PC-3 (cell line): ENCODE results near the gene TXNDC15. TPM values are rescaled to one million over a fixed set of nuclear protein-coding genes. Genes with fewer than 3 reads are reported as not detected.
"Not testable (repeated sequence)": the region's sequence is repeated elsewhere in the genome, so short reads cannot be mapped to it uniquely, and the experiment has no call there.

ENCODE experiments used
- ATAC-seq: fragments of 200-7000 bp; cut with Tn5 transposase; 2 replicates; pipeline ENCODE4 v1.9.1; 2020; ENCODE audit warnings: mild to moderate bottlenecking, moderate library complexity
- BruUV-seq: library from RNA; stranded (reverse); fragments of 400-500 nt; replicated peaks from 2 replicates; lab custom pipeline; 2021; lab: Mats Ljungman, UMichigan
- CTCF ChIA-PET: fragments of 300-600 bp; sonication (Branson Sonifier 250); formaldehyde crosslinking; loops from one replicate; lab custom pipeline; 2022; ENCODE audit warnings: antibody characterized with exemption; lab: Charles Lee
- POLR2A ChIA-PET: fragments of 300-600 bp; sonication (Branson Sonifier 250); formaldehyde crosslinking; loops from one replicate; lab custom pipeline; 2022; ENCODE audit warnings: antibody characterized with exemption; ENCODE audit not compliant: unreplicated experiment; lab: Charles Lee
- DNase-seq: peaks from one replicate; pipeline ENCODE4 v3.0.0-alpha.2; 2015
- H2AFZ ChIP-seq: fragments of 300-600 bp; sonication (generic); 2 replicates; pipeline ENCODE4 v1.6.0; 2016; ENCODE audit warnings: antibody characterized with exemption, low read length
- H3F3A ChIP-seq: fragments of 300-600 bp; sonication (generic); one replicate; pipeline ENCODE4 v1.6.0; 2017; ENCODE audit warnings: antibody characterized with exemption, low read length, control low read depth, mild to moderate bottlenecking; ENCODE audit not compliant: unreplicated experiment
- H3K27ac ChIP-seq: fragments of 300-600 bp; sonication (generic); 2 replicates; pipeline ENCODE4 v1.5.1; 2016; ENCODE audit warnings: mild to moderate bottlenecking, low read length
- H3K27me3 ChIP-seq: fragments of 300-600 bp; sonication (generic); 2 replicates; pipeline ENCODE4 v1.6.1; 2016; ENCODE audit warnings: low read length, mixed read lengths
- H3K36me3 ChIP-seq: fragments of 300-600 bp; sonication (generic); 2 replicates; pipeline ENCODE4 v1.6.1; 2016; ENCODE audit warnings: low read depth, mixed run types, low read length, mixed read lengths
- H3K4me1 ChIP-seq: fragments of 300-600 bp; sonication (generic); 2 replicates; pipeline ENCODE4 v1.5.1; 2016; ENCODE audit warnings: low read length; ENCODE audit not compliant: insufficient read depth
- H3K4me2 ChIP-seq: fragments of 300-600 bp; sonication (generic); 2 replicates; pipeline ENCODE4 v1.6.0; 2016; ENCODE audit warnings: low read length
- H3K4me3 ChIP-seq: fragments of 300-600 bp; sonication (generic); 2 replicates; pipeline ENCODE4 v1.5.1; 2016; ENCODE audit warnings: mild to moderate bottlenecking, low read length, mixed read lengths
- H3K79me2 ChIP-seq: fragments of 300-600 bp; sonication (generic); 2 replicates; pipeline ENCODE4 v1.6.1; 2017; ENCODE audit warnings: low read length, mixed read lengths
- H3K9ac ChIP-seq: fragments of 300-600 bp; sonication (generic); 2 replicates; pipeline ENCODE4 v1.6.0; 2016; ENCODE audit warnings: mild to moderate bottlenecking, low read length
- H3K9me2 ChIP-seq: fragments of 300-600 bp; sonication (generic); replicated peaks from 2 replicates; pipeline ENCODE4 v1.6.1; 2016; ENCODE audit warnings: mixed run types, low read length, mixed read lengths
- H3K9me3 ChIP-seq: fragments of 300-600 bp; sonication (generic); 2 replicates; pipeline ENCODE4 v1.6.1; 2016; ENCODE audit warnings: low read length, mixed read lengths
- H4K20me1 ChIP-seq: fragments of 300-600 bp; sonication (generic); 2 replicates; pipeline ENCODE4 v1.6.1; 2016; ENCODE audit warnings: low read length, mixed read lengths
- EZH2 ChIP-seq: fragments of 300-600 bp; sonication (generic); IDR thresholded peaks from one replicate; pipeline ENCODE4 v1.6.1; 2017; ENCODE audit warnings: antibody characterized with exemption, mild to moderate bottlenecking, low read length; ENCODE audit not compliant: unreplicated experiment
- EZH2phosphoT487 ChIP-seq: fragments of 300-600 bp; sonication (generic); IDR thresholded peaks from 2 replicates; pipeline ENCODE4 v1.6.1; 2018; ENCODE audit warnings: mild to moderate bottlenecking, antibody characterized with exemption, low read length, borderline replicate concordance
- intact Hi-C: fragments of 100-400 bp; cut with micrococcal nuclease; formaldehyde crosslinking; loops from 2 replicates; pipeline ENCODE4 v1.9.0; 2023
- total RNA-seq: library from RNA; depleted of rRNA; stranded (reverse); fragments of >200 nt; gene quantifications from 2 replicates; pipeline ENCODE4 v1.2.3, GENCODE V29; 2014
- TF ChIP-seq, protein P1 (sequence below): fragments of 300-600 bp; sonication (generic); conservative IDR thresholded peaks from 2 replicates; pipeline ENCODE4 v1.5.1; 2017; ENCODE audit warnings: antibody characterized with exemption, low read depth, mild to moderate bottlenecking, low read length

TXNDC15 gene
- total RNA-seq, 1 experiment from 2014 or later = 42.6 TPM

DNA sequence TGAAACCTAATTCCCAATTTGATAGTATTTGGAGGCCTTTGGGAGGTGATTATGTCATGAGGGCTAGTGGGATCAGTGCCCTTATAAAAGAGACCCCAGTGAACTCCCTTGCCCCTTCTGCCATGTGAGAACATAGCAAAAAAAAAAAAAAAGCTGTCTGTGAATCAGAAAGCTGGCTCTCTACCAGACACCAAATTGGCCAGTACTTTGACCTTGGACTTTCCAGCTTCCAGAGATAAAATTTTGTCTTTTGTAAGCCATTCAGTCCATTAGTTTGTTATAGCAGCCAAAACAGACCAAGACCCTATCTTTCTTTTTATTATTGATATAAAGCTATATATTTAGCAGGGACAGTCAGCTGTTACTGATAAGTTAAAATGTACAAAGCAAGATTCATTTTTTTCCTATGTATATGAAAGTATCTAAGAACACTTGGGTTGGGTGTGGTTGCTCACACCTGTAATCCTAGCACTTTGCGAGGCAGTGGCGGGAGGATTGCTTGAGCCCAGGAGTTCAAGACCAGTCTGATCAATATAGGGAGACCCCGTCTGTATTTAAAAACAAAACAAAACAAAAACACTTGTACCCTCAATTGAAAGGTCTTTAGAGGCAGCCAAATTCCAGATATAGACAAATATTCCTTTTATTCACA is 36.5 kb upstream of the TXNDC15 start:
- Histone ChIP-seq H3K9me2 (no peaks in the 10 kb centered on the region), H3F3A (no peaks in the 10 kb centered on the region), H4K20me1 (no peaks in the 10 kb centered on the region), H3K4me2 (no peak overlapping the region), H3K4me3 (no peak overlapping the region), H3K79me2 (no peaks in the 10 kb centered on the region), H2AFZ (no peak overlapping the region), H3K27ac (no peak overlapping the region), H3K4me1 (peaks cover 5% of the 10 kb centered on the region), H3K27me3 (no peaks in the 10 kb centered on the region), H3K36me3 (no peaks in the 10 kb centered on the region; the same call in 1 of the 2 replicates), H3K9ac (no peak overlapping the region), H3K9me3 (no peaks in the 10 kb centered on the region)
- BruUV-seq = no TSS peak
- TF ChIP-seq EZH2 (no peak), EZH2phosphoT487 (no peak)
- TF ChIP-seq, protein P1, sequence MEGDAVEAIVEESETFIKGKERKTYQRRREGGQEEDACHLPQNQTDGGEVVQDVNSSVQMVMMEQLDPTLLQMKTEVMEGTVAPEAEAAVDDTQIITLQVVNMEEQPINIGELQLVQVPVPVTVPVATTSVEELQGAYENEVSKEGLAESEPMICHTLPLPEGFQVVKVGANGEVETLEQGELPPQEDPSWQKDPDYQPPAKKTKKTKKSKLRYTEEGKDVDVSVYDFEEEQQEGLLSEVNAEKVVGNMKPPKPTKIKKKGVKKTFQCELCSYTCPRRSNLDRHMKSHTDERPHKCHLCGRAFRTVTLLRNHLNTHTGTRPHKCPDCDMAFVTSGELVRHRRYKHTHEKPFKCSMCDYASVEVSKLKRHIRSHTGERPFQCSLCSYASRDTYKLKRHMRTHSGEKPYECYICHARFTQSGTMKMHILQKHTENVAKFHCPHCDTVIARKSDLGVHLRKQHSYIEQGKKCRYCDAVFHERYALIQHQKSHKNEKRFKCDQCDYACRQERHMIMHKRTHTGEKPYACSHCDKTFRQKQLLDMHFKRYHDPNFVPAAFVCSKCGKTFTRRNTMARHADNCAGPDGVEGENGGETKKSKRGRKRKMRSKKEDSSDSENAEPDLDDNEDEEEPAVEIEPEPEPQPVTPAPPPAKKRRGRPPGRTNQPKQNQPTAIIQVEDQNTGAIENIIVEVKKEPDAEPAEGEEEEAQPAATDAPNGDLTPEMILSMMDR = no peak
- ChIA-PET CTCF (no interaction called here), POLR2A (no interaction called here)
- intact Hi-C loops = no loop called here
- no peak for DNase-seq
- no peak for ATAC-seq

DNA sequence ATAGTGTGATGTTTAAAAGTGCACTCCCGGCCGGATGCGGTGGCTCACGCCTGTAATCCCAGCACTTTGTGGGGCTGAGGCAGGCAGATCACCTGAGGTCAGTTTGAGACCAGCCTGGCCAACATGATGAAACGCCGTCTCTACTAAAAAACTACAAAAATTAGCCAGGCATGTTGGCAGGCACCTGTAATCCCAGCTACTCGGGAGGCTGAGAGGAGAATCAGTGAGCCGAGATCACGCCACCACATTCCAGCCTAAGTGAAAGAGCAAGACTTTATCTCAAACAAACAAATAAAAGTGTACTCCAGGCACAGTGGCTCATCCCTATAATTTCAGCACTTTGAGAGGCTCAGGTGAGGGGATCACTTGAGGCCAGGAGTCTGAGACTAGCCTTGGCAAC is 35.8 kb upstream of the TXNDC15 start:
- CTCF ChIA-PET, H3K27me3 ChIP-seq: not testable (repeated sequence)

DNA sequence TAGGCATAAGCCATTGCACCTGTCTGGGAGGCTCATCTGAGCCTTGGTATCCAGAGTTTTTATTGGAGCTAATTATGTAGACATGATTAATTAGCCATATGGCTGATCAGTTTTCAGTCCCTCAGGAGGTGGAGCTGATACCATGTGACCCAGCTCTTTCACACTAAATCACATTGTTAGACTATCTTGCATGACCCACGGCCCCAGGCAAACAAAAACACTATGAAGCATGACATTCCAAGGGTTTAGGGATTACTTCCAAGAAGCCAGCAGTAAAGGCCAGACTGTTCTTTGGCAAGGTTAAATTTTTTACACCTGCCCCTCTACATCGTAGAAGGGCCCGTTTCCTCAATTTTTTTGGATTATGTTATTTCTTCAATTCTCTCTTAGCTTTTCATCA is 33.4 kb upstream of the TXNDC15 start:
- H3K4me1 ChIP-seq = peaks cover 18% of the 10 kb centered on the region
- TF ChIP-seq EZH2phosphoT487 (no peak), EZH2 (no peak)
- TF ChIP-seq, protein P1 = no peak
- no peak overlapping the region for H3K4me2 ChIP-seq
- no peaks in the 10 kb centered on the region for H3F3A ChIP-seq
- no peaks in the 10 kb centered on the region for H3K9me3 ChIP-seq
- no peaks in the 10 kb centered on the region for H4K20me1 ChIP-seq
- CTCF ChIA-PET = no interaction called here
- BruUV-seq = no TSS peak
- ATAC-seq (no peak), DNase-seq (no peak)
- H3K27me3 ChIP-seq = no peaks in the 10 kb centered on the region
- no peak overlapping the region for H3K9ac ChIP-seq
- no peak overlapping the region for H2AFZ ChIP-seq
- H3K27ac ChIP-seq = no peak overlapping the region
- H3K79me2 ChIP-seq = no peaks in the 10 kb centered on the region
- H3K9me2 ChIP-seq = no peaks in the 10 kb centered on the region
- intact Hi-C loops = no loop called here
- H3K4me3 ChIP-seq = no peak overlapping the region
- H3K36me3 ChIP-seq = no peaks in the 10 kb centered on the region; the same call in 1 of the 2 replicates
- POLR2A ChIA-PET = no interaction called here

More for the DNA sequence above, 35.8 kb upstream of the TXNDC15 start:
- H3K9ac ChIP-seq, intact Hi-C loops, H3F3A ChIP-seq, H3K36me3 ChIP-seq, H3K79me2 ChIP-seq, H3K27ac ChIP-seq, POLR2A ChIA-PET, H3K9me2 ChIP-seq, DNase-seq, H3K4me2 ChIP-seq, H3K9me3 ChIP-seq, ATAC-seq, H2AFZ ChIP-seq, BruUV-seq, H3K4me3 ChIP-seq, H4K20me1 ChIP-seq: not testable (repeated sequence)
- H3K4me1 ChIP-seq = peaks cover 10% of the 10 kb centered on the region
